SK-N-SH (cell line): ENCODE measurements around the gene VGLL4. TPM values are rescaled to one million over a fixed set of nuclear protein-coding genes. Genes with fewer than 3 reads are reported as not detected.

Experiments used
- CTCF ChIA-PET: fragments of 300-600, 350-600 bp; formaldehyde crosslinking; extraction: SDS; loops from one replicate; lab custom pipeline; 2021; lab: Yijun Ruan, JAX
- POLR2A ChIA-PET: fragments of 350-600 bp; sonication (Branson Sonifier 250); formaldehyde crosslinking; extraction: SDS; loops from one replicate; lab custom pipeline; 2020; ENCODE audit warnings: antibody characterized with exemption, inconsistent platforms; lab: Yijun Ruan, JAX
- DNase-seq: peaks from one replicate; pipeline ENCODE4 v3.0.0; 2012
- H2AFZ ChIP-seq: fragments of 200-600 bp; sonication (generic); 2 replicates; pipeline ENCODE4 v1.8.1; 2016; ENCODE audit warnings: antibody characterized with exemption, mild to moderate bottlenecking, low read depth
- H3F3A ChIP-seq: fragments of 200-600 bp; sonication (generic); replicated peaks from 2 replicates; pipeline ENCODE3; 2016; ENCODE audit warnings: antibody characterized with exemption, mild to moderate bottlenecking; ENCODE audit not compliant: insufficient read depth
- H3K27ac ChIP-seq, 2 experiments: fragments of 200-500 bp in 1 of 2; fragments of 200-600 bp in 1 of 2; sonication (Bioruptor generic) in 1 of 2; sonication (generic), shearing (Covaris generic) in 1 of 2; 2 replicates each; pipeline versions ENCODE4 v1.5.1 to v1.6.1; 2014 to 2016; ENCODE audit warnings: low read depth in 2 of 2, inconsistent platforms in 1 of 2, low read length in 1 of 2, mild to moderate bottlenecking in 1 of 2, mixed read lengths in 1 of 2
- H3K27me3 ChIP-seq: fragments of 200-600 bp; sonication (generic), shearing (Covaris generic); 2 replicates; pipeline ENCODE4 v1.6.1; 2016; ENCODE audit warnings: mixed run types; ENCODE audit not compliant: insufficient read depth
- H3K36me3 ChIP-seq, 2 experiments: fragments of 200-500 bp in 1 of 2; fragments of 200-600 bp in 1 of 2; sonication (Bioruptor generic) in 1 of 2; sonication (generic) in 1 of 2; replicated peaks in 1 of 2; 2 replicates each; pipeline versions ENCODE3 to v1.5.1; 2014 to 2016; ENCODE audit warnings: low read length in 1 of 2, mild to moderate bottlenecking in 1 of 2; ENCODE audit not compliant: insufficient read depth in 2 of 2, control insufficient read depth in 1 of 2
- H3K4me1 ChIP-seq, 2 experiments: fragments of 200-500 bp in 1 of 2; fragments of 200-600 bp in 1 of 2; sonication (Bioruptor generic) in 1 of 2; sonication (generic), shearing (Covaris generic) in 1 of 2; 2 replicates each; pipeline versions ENCODE4 v1.5.1 to v1.6.1; 2014 to 2016; ENCODE audit warnings: low read depth in 1 of 2, low read length in 1 of 2, mixed run types in 1 of 2; ENCODE audit not compliant: insufficient read depth in 2 of 2, control insufficient read depth in 1 of 2
- H3K4me2 ChIP-seq: fragments of 200-600 bp; sonication (generic), shearing (Covaris generic); 2 replicates; pipeline ENCODE4 v1.6.1; 2017; ENCODE audit warnings: mixed run types
- H3K4me3 ChIP-seq, 2 experiments: fragments of 200-500 bp in 1 of 2; fragments of 200-600 bp in 1 of 2; sonication (Bioruptor generic) in 1 of 2; sonication (generic), shearing (Covaris generic) in 1 of 2; 2 replicates each; pipeline versions ENCODE4 v1.5.1 to v1.8.1; 2014 to 2016; ENCODE audit warnings: low read depth in 2 of 2, inconsistent platforms in 1 of 2, low read length in 1 of 2, mild to moderate bottlenecking in 1 of 2, mixed read lengths in 1 of 2, moderate library complexity in 1 of 2
- H3K79me2 ChIP-seq: fragments of 200-600 bp; sonication (generic); 2 replicates; pipeline ENCODE4 v1.8.1; 2017; ENCODE audit warnings: mild to moderate bottlenecking; ENCODE audit not compliant: insufficient read depth
- H3K9ac ChIP-seq: fragments of 200-600 bp; sonication (generic); 2 replicates; pipeline ENCODE4 v1.6.1; 2017; ENCODE audit warnings: mixed run types
- H3K9me2 ChIP-seq: fragments of 200-600 bp; sonication (generic); 2 replicates; pipeline ENCODE4 v1.6.1; 2017; ENCODE audit warnings: mixed run types
- H3K9me3 ChIP-seq: fragments of 200-600 bp; sonication (generic); 2 replicates; pipeline ENCODE4 v1.6.1; 2017; ENCODE audit warnings: mixed run types, mild to moderate bottlenecking, moderate library complexity
- H4K20me1 ChIP-seq: fragments of 200-600 bp; sonication (generic); 2 replicates; pipeline ENCODE4 v1.6.1; 2017; ENCODE audit warnings: mild to moderate bottlenecking, mixed run types; ENCODE audit not compliant: insufficient read depth
- CHD2 ChIP-seq: fragments of 150-350 bp; IDR thresholded peaks from 2 replicates; pipeline ENCODE4 v1.6.1; 2018; ENCODE audit warnings: low read length; ENCODE audit not compliant: partially characterized antibody
- CTCF ChIP-seq: fragments of 200-600 bp; sonication (generic); IDR thresholded peaks from 2 replicates; pipeline ENCODE4 v1.6.1; 2017; ENCODE audit warnings: antibody characterized with exemption, mild to moderate bottlenecking, moderate library complexity
- ELF1 ChIP-seq: IDR thresholded peaks from 2 replicates; pipeline ENCODE4 v1.4.0; 2012
- JUND ChIP-seq: IDR thresholded peaks from 2 replicates; pipeline ENCODE4 v1.4.0; 2012
- MEF2A ChIP-seq: IDR thresholded peaks from 2 replicates; pipeline ENCODE4 v1.4.0; 2012; ENCODE audit warnings: low read depth, borderline replicate concordance
- NFIC ChIP-seq: IDR thresholded peaks from 2 replicates; pipeline ENCODE4 v1.4.0; 2012; ENCODE audit warnings: borderline replicate concordance
- PBX3 ChIP-seq: IDR thresholded peaks from 2 replicates; pipeline ENCODE4; 2012
- RAD21 ChIP-seq: IDR thresholded peaks from 2 replicates; pipeline ENCODE4 v1.6.1; 2012; ENCODE audit warnings: mild to moderate bottlenecking, low read length
- RFX5 ChIP-seq: IDR thresholded peaks from 2 replicates; pipeline ENCODE4 v1.6.1; 2012; ENCODE audit warnings: mild to moderate bottlenecking, improper control_type of control experiment, low read length
- USF2 ChIP-seq: fragments of 150-350 bp; IDR thresholded peaks from 2 replicates; pipeline ENCODE4 v1.6.1; 2017; ENCODE audit warnings: antibody characterized with exemption, low read length, low read depth, borderline replicate concordance
- YY1 ChIP-seq: IDR thresholded peaks from 2 replicates; pipeline ENCODE4 v1.4.0; 2012; ENCODE audit warnings: low read depth, mild to moderate bottlenecking
- ZBTB33 ChIP-seq: IDR thresholded peaks from 2 replicates; pipeline ENCODE4 v1.4.0; 2012; ENCODE audit warnings: low read depth, borderline replicate concordance
- WGBS: methylation state at CpG from one replicate; pipeline ENCODE4 v1.1.6; 2017; ENCODE audit warnings: low lambda C conversion rate; 5-methylcytosine and 5-hydroxymethylcytosine counted together
- polyA plus RNA-seq, 3 experiments: library from polyadenylated mRNA; depleted of rRNA; stranded (reverse); fragments of >200 nt; gene quantifications; 2 replicates each; pipeline ENCODE4 v1.2.3, GENCODE V29; 2012
- TF ChIP-seq, protein P1 (sequence below): IDR thresholded peaks from 2 replicates; pipeline ENCODE4 v1.4.0; 2012; ENCODE audit warnings: low read depth, borderline replicate concordance
- TF ChIP-seq, protein P2 (sequence below): fragments of 150-350 bp; IDR thresholded peaks from 2 replicates; pipeline ENCODE4 v1.6.1; 2016; ENCODE audit warnings: mild to moderate bottlenecking, low read depth, low read length

VGLL4 gene
- polyA plus RNA-seq, 1 of the 3 experiments (the other 2 are of a cell fraction), result 48.9 TPM

DNA sequence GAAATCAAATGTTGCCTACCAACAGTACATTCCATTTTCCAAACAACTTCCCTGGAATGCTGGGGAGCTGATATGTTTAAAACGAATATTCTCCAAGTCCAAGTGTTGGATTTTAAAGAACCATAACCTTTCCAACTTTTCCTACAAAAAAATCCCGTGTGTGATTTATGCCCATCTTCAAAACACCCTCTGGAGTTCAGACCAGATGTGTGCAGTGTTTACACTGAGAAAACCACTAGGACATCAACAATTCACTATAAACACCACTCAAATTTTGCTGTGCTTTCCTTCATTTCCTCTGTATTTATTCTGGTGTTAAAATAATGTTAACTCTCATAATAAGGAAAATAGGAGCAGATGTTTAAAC is 2.4 kb downstream of the VGLL4 start:
- Histone ChIP-seq H3K9me3 (no peaks in the 10 kb centered on the region), H3K4me2 (peak overlapping the region; percentile 84), H3K4me3 (peak overlapping the region; percentile 70 to 71), H3K27ac (peak overlapping the region; percentile 98)
- TF ChIP-seq PBX3, result no peak
- no peak for TF ChIP-seq JUND
- peak; percentile 16; the same call in 1 of the 2 replicates for TF ChIP-seq CTCF
- TF ChIP-seq CHD2, result no peak
- no peak for TF ChIP-seq ELF1
- no peak for TF ChIP-seq YY1
- TF ChIP-seq, all 33 proteins: peak for 1
- WGBS, result 2% methylated on average over 2 of the region's 2 CpGs
- Histone ChIP-seq H3F3A (peaks cover 34% of the 10 kb centered on the region), H3K9me2 (no peaks in the 10 kb centered on the region), H3K9ac (peak overlapping the region; percentile 98), H3K36me3 (peaks cover 0 to 11% of the 10 kb centered on the region in 2 experiments), H3K4me1 (peaks cover 41 to 43% of the 10 kb centered on the region in 2 experiments), H3K79me2 (peaks cover 73% of the 10 kb centered on the region), H3K27me3 (no peaks in the 10 kb centered on the region), H4K20me1 (peaks cover 44% of the 10 kb centered on the region), H2AFZ (no peak overlapping the region)
- no peak for DNase-seq
- CTCF ChIA-PET, result interaction anchor here (0.9 to 1.2 kb wide), 4 partner anchors 8 to 262 kb away, joined by 3 read pairs; partner anchors contain the start of gene TAMM41
- POLR2A ChIA-PET, result no interaction called here

- Histone ChIP-seq H3K9me2 (no peaks in the 10 kb centered on the region), H3K27ac (peak overlapping the region; percentile 59 to 98), H3K4me2 (peak overlapping the region; percentile 84), H3K27me3 (no peaks in the 10 kb centered on the region), H2AFZ (no peak overlapping the region), H3K36me3 (peaks cover 0 to 12% of the 10 kb centered on the region in 2 experiments), H3F3A (peaks cover 34% of the 10 kb centered on the region), H3K4me1 (peaks cover 44 to 53% of the 10 kb centered on the region in 2 experiments), H3K9ac (no peak overlapping the region; the same call in 1 of the 2 replicates), H4K20me1 (peaks cover 56% of the 10 kb centered on the region), H3K9me3 (no peaks in the 10 kb centered on the region), H3K4me3 (peak overlapping the region in 1 of 2 experiments; percentile 71; a peak in 3 of 4 replicates), H3K79me2 (peaks cover 85% of the 10 kb centered on the region)
- WGBS, result 83% methylated on average over 9 of the region's 9 CpGs
- DNase-seq, result no peak
- POLR2A ChIA-PET, result no interaction called here
- CTCF ChIA-PET, result no interaction called here
- TF ChIP-seq PBX3 (no peak), RFX5 (no peak), NFIC (no peak), RAD21 (no peak), USF2 (no peak), CHD2 (no peak), ZBTB33 (no peak), MEF2A (no peak), YY1 (no peak)
- TF ChIP-seq, protein P1, sequence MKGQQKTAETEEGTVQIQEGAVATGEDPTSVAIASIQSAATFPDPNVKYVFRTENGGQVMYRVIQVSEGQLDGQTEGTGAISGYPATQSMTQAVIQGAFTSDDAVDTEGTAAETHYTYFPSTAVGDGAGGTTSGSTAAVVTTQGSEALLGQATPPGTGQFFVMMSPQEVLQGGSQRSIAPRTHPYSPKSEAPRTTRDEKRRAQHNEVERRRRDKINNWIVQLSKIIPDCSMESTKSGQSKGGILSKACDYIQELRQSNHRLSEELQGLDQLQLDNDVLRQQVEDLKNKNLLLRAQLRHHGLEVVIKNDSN, result no peak
- TF ChIP-seq, protein P2, sequence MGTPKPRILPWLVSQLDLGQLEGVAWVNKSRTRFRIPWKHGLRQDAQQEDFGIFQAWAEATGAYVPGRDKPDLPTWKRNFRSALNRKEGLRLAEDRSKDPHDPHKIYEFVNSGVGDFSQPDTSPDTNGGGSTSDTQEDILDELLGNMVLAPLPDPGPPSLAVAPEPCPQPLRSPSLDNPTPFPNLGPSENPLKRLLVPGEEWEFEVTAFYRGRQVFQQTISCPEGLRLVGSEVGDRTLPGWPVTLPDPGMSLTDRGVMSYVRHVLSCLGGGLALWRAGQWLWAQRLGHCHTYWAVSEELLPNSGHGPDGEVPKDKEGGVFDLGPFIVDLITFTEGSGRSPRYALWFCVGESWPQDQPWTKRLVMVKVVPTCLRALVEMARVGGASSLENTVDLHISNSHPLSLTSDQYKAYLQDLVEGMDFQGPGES, result no peak
These were observed 3.6 kb downstream of the VGLL4 start for GRCh38 chr3:11640009-11640673.
